MCF 10A (cell line): ENCODE results near the gene REXO1. TPM values are rescaled to one million over a fixed set of nuclear protein-coding genes. Genes with fewer than 3 reads are reported as not detected.

Experiments
- BruUV-seq: library from RNA; stranded (reverse); fragments of 400-500 nt; replicated peaks from 2 replicates; lab custom pipeline; 2021; lab: Mats Ljungman, UMichigan
- CTCF ChIA-PET: fragments of 300-600 bp; sonication (Branson Sonifier 250); formaldehyde crosslinking; extraction: SDS; loops from one replicate; lab custom pipeline; 2021; ENCODE audit warnings: antibody characterized with exemption, inconsistent platforms; lab: Yijun Ruan, JAX
- POLR2A ChIA-PET: fragments of 300-600, 350-650 bp; sonication (Branson Sonifier 250); formaldehyde crosslinking; extraction: SDS; loops from one replicate; lab custom pipeline; 2020; ENCODE audit warnings: antibody characterized with exemption, inconsistent platforms; lab: Yijun Ruan, JAX
- DNase-seq: peaks from one replicate; pipeline ENCODE4 v3.0.0-alpha.2; 2018; ENCODE audit not compliant: unreplicated experiment
- H3K27ac Mint-ChIP-seq: one replicate; pipeline ENCODE4 v1.8.0; 2022; ENCODE audit warnings: mild to moderate bottlenecking, low read depth, mixed read lengths; ENCODE audit not compliant: unreplicated experiment
- H3K27me3 Mint-ChIP-seq: one replicate; pipeline ENCODE4 v1.8.0; 2022; ENCODE audit warnings: mixed read lengths; ENCODE audit not compliant: insufficient read depth, unreplicated experiment
- H3K36me3 Mint-ChIP-seq: one replicate; pipeline ENCODE4 v1.8.0; 2022; ENCODE audit warnings: mild to moderate bottlenecking, moderate library complexity, mixed read lengths; ENCODE audit not compliant: insufficient read depth, unreplicated experiment
- H3K4me1 Mint-ChIP-seq: one replicate; pipeline ENCODE4 v1.8.0; 2022; ENCODE audit warnings: mixed read lengths; ENCODE audit not compliant: insufficient read depth, unreplicated experiment
- H3K4me3 Mint-ChIP-seq: one replicate; pipeline ENCODE4 v1.8.0; 2022; ENCODE audit warnings: mild to moderate bottlenecking, moderate library complexity, mixed read lengths; ENCODE audit not compliant: unreplicated experiment
- H3K9me3 Mint-ChIP-seq: one replicate; pipeline ENCODE4 v1.8.0; 2022; ENCODE audit warnings: mixed read lengths; ENCODE audit not compliant: unreplicated experiment
- intact Hi-C: fragments of 100-400 bp; cut with micrococcal nuclease; formaldehyde crosslinking; loops from 2 replicates; pipeline ENCODE4 v1.14.1; 2022
- total RNA-seq: library from RNA; stranded (reverse); gene quantifications from 2 replicates; pipeline ENCODE4 v1.2.3, GENCODE V29; 2022
- TF ChIP-seq, protein P1 (sequence below): fragments of 200-600 bp; IDR thresholded peaks from one replicate; pipeline ENCODE4 v1.8.0; 2022; ENCODE audit warnings: antibody characterized with exemption, mild to moderate bottlenecking; ENCODE audit not compliant: unreplicated experiment

Gene REXO1
- total RNA-seq, 1 experiment from 2014 or later, result 36.4 TPM

- TF ChIP-seq, protein P1, sequence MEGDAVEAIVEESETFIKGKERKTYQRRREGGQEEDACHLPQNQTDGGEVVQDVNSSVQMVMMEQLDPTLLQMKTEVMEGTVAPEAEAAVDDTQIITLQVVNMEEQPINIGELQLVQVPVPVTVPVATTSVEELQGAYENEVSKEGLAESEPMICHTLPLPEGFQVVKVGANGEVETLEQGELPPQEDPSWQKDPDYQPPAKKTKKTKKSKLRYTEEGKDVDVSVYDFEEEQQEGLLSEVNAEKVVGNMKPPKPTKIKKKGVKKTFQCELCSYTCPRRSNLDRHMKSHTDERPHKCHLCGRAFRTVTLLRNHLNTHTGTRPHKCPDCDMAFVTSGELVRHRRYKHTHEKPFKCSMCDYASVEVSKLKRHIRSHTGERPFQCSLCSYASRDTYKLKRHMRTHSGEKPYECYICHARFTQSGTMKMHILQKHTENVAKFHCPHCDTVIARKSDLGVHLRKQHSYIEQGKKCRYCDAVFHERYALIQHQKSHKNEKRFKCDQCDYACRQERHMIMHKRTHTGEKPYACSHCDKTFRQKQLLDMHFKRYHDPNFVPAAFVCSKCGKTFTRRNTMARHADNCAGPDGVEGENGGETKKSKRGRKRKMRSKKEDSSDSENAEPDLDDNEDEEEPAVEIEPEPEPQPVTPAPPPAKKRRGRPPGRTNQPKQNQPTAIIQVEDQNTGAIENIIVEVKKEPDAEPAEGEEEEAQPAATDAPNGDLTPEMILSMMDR, result no peak
- no TSS peak for BruUV-seq
- peaks cover 14% of the 10 kb centered on the region for H3K4me1 Mint-ChIP-seq
- no peak overlapping the region for H3K4me3 Mint-ChIP-seq
- DNase-seq, result no peak
- no peaks in the 10 kb centered on the region for H3K36me3 Mint-ChIP-seq
- H3K27ac Mint-ChIP-seq, result no peak overlapping the region
- POLR2A ChIA-PET, result no interaction called here
- intact Hi-C loops, result no loop called here
- CTCF ChIA-PET, result interaction anchor here (1.0 to 8.7 kb wide), 4 partner anchors 10 to 118 kb away, joined by 3 to 129 read pairs (median 28); no protein-coding TSS in a partner anchor
- no peaks in the 10 kb centered on the region for H3K27me3 Mint-ChIP-seq
- H3K9me3 Mint-ChIP-seq, result no peaks in the 10 kb centered on the region
These were observed 56.4 kb downstream of the REXO1 start for GRCh38 chr19:1791879-1792278.

DNA sequence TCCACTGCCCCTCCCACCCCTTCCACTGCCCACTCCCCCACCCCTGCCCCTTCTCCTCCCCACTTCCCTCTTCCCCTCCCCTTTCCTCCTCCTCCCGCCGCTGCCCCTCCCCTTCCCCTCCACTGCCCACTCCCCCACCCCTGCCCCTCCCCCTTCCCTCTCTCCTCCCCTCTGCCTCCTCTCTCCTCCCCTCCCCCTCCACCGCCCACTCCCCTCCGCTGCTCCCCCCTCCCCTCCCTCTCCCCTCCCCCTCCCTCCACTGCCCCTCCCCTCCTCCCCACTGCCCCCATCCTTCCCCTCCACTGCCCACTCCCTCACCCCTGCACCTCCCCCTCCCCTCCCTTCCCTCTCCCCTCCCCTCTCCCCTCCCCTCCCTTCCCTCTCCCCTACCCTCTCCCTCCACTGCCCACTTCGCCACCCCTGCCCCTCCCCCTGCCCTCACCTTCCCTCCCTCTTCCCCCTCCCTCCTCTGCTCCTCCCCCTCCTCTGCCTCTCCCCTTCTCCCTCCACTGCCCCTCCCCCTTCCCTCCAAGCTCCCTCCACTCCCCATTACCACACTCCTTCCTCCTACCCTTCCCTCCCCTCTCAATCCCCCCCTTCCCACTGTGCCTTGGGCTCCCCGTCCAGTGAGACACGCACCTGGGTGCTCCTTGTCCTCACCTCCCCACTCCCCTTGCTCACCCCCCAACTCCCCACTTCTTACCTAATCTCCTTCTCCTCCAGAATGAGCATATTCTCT, 58.1 kb downstream of the REXO1 start:
- intact Hi-C loops, result no loop called here
- Mint-ChIP-seq H3K36me3 (no peaks in the 10 kb centered on the region), H3K9me3 (no peaks in the 10 kb centered on the region), H3K4me1 (peaks cover 7% of the 10 kb centered on the region), H3K27ac (no peak overlapping the region), H3K4me3 (no peak overlapping the region), H3K27me3 (no peaks in the 10 kb centered on the region)
- no TSS peak for BruUV-seq
- DNase-seq, result no peak
- TF ChIP-seq, protein P1, result no peak
- ChIA-PET CTCF (interaction anchor here (0.5 to 6.2 kb wide), 2 partner anchors 9 to 14 kb away, joined by 3 to 50 read pairs; no protein-coding TSS in a partner anchor), POLR2A (no interaction called here)

DNA sequence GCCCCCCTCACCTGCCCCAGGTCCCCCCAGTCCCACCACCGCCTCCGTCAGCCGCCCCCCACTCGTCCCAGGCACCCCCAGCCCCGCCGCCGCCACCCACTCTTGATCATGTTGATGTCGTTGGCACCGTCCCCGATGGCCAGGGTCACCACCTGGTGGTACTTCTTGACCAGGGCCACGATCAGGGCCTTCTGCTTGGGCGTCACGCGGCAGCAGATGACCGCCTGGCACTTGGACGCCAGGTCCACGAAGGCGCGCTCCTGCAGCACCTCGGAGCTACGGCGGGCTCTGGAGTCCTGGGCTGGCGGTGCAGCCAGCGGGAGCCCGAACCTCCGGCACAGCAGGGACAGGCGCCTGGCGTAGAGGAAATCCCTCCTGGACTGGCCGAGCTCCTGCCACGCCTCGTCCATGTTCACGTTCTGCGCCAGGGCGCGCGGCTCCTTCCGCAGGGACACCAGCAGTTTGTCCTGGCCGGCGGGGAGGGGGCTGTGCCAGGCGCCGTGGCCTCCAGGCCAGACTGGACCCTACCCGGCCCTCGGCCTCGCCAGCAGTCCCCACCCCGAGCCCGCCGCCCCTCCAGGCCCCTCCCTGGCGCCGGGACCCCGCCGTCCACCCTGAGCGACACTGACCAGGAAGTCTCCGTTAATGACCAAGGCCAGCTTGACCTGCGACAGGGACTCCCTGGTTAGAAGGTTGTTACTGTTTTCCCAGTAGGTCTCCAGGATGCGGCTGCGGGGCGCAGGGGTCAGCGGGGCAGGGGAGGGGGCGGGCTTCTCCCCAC, 58.8 kb downstream of the REXO1 start:
- ChIA-PET CTCF (interaction anchor here (0.5 to 1.5 kb wide), 3 partner anchors 15 to 117 kb away, joined by 3 to 7 read pairs (median 4); no protein-coding TSS in a partner anchor), POLR2A (no interaction called here)
- Mint-ChIP-seq H3K36me3 (no peaks in the 10 kb centered on the region), H3K4me3 (no peak overlapping the region), H3K27me3 (no peaks in the 10 kb centered on the region), H3K4me1 (peaks cover 3% of the 10 kb centered on the region), H3K27ac (no peak overlapping the region), H3K9me3 (no peaks in the 10 kb centered on the region)
- no TSS peak for BruUV-seq
- TF ChIP-seq, protein P1, result no peak
- intact Hi-C loops, result no loop called here
- no peak for DNase-seq

- Mint-ChIP-seq H3K36me3 (no peaks in the 10 kb centered on the region), H3K4me3 (no peak overlapping the region), H3K27ac (no peak overlapping the region), H3K9me3 (no peaks in the 10 kb centered on the region), H3K27me3 (no peaks in the 10 kb centered on the region), H3K4me1 (no peaks in the 10 kb centered on the region)
- intact Hi-C loops, result no loop called here
- BruUV-seq, result no TSS peak
- ChIA-PET CTCF (interaction anchor here (0.6 to 0.9 kb wide), 2 partner anchors 11 to 639 kb away, joined by 3 read pairs; no protein-coding TSS in a partner anchor), POLR2A (interaction anchor here (0.7 kb wide), 1 partner anchor 165 kb away, joined by 3 read pairs; no protein-coding TSS in a partner anchor)
- TF ChIP-seq, protein P1, result no peak
- DNase-seq, result no peak
These were observed 61.2 kb downstream of the REXO1 start for GRCh38 chr19:1787116-1787515.
